Thymus (tissue), 14 donors: ENCODE measurements around the gene GIMAP8. TPM values are rescaled to one million over a fixed set of nuclear protein-coding genes. Genes with fewer than 3 reads are reported as not detected.
A peak's percentile ranks its signal among the peaks of the same experiment; 100 is the strongest.

Source experiments
- DNase-seq, 9 donors: peaks; one replicate each; pipeline ENCODE4 v3.0.0-alpha.2; 2013; ENCODE audit warnings: low spot score in 9 of 9, low read depth in 6 of 9, missing footprints in 1 of 9
- H3K27ac ChIP-seq, 2 donors: one replicate each; pipeline ENCODE4 v1.5.1; 2013; ENCODE audit warnings: control low read depth in 1 of 2, low read depth in 1 of 2, low read length in 1 of 2, mild to moderate bottlenecking in 1 of 2, moderate library complexity in 1 of 2
- H3K27me3 ChIP-seq, 2 donors: one replicate each; pipeline ENCODE4 v1.5.1; 2013; ENCODE audit warnings: low read length in 1 of 2; ENCODE audit not compliant: control insufficient read depth in 2 of 2, insufficient read depth in 1 of 2
- H3K36me3 ChIP-seq, 2 donors: one replicate each; pipeline ENCODE4 v1.5.1; 2013; ENCODE audit warnings: low read length in 1 of 2, mild to moderate bottlenecking in 1 of 2, moderate library complexity in 1 of 2; ENCODE audit not compliant: control insufficient read depth in 2 of 2, insufficient read depth in 2 of 2
- H3K4me1 ChIP-seq, 2 donors: one replicate each; pipeline ENCODE4 v1.5.1; 2013; ENCODE audit warnings: low read length in 2 of 2; ENCODE audit not compliant: control insufficient read depth in 2 of 2, insufficient read depth in 2 of 2
- H3K4me3 ChIP-seq, 2 donors: one replicate each; pipeline ENCODE4 v1.5.1; 2013; ENCODE audit warnings: low read length in 2 of 2, control low read depth in 1 of 2, mild to moderate bottlenecking in 1 of 2
- H3K9me3 ChIP-seq, 2 donors: one replicate each; pipeline ENCODE4 v1.5.1; 2013; ENCODE audit warnings: low read length in 1 of 2, mild to moderate bottlenecking in 1 of 2; ENCODE audit not compliant: control insufficient read depth in 2 of 2, insufficient read depth in 1 of 2
- WGBS: extraction: QIAGEN DNeasy Blood & Tissue Kit; methylation state at CpG from one replicate; pipeline ENCODE4 v1.1.7; 2013; 5-methylcytosine and 5-hydroxymethylcytosine counted together
- long read RNA-seq, 10 donors: transcript quantifications; one replicate each; lab custom pipeline, GENCODE V29; 2026
- polyA plus RNA-seq: library from polyadenylated mRNA; stranded (reverse); fragments of 200-250 nt; gene quantifications from one replicate; pipeline ENCODE4 v1.2.3, GENCODE V29; 2013
- total RNA-seq: library from RNA; stranded (reverse); fragments of 120-200 nt; gene quantifications from one replicate; pipeline ENCODE4 v1.2.4, GENCODE V29; 2013
- donor health status: healthy.

The GIMAP8 gene
- total RNA-seq (6.1 TPM), polyA plus RNA-seq (7.9 TPM)
- long read RNA-seq, donor 1 = 0 reads
- long read RNA-seq, donor 2 = 0 reads
- long read RNA-seq, donor 3, full-length matches to known transcripts = 3 of 3 reads
- long read RNA-seq, donor 3, partial matches to known transcripts = 0 of 3 reads
- long read RNA-seq, donor 3, other reads (novel, unspliced or antisense) = 0 of 3 reads
- long read RNA-seq, donor 4, full-length matches to known transcripts = 2 of 2 reads
- long read RNA-seq, donor 4, partial matches to known transcripts = 0 of 2 reads
- long read RNA-seq, donor 4, other reads (novel, unspliced or antisense) = 0 of 2 reads
- long read RNA-seq, donor 5 = 0 reads
- long read RNA-seq, donor 6, full-length matches to known transcripts = 2 of 2 reads
- long read RNA-seq, donor 6, partial matches to known transcripts = 0 of 2 reads
- long read RNA-seq, donor 6, other reads (novel, unspliced or antisense) = 0 of 2 reads
- long read RNA-seq, donor 7, full-length matches to known transcripts = 1 of 1 reads
- long read RNA-seq, donor 7, partial matches to known transcripts = 0 of 1 reads
- long read RNA-seq, donor 7, other reads (novel, unspliced or antisense) = 0 of 1 reads
- long read RNA-seq, donor 8 = 0 reads
- long read RNA-seq, donor 9, full-length matches to known transcripts = 1 of 1 reads
- long read RNA-seq, donor 9, partial matches to known transcripts = 0 of 1 reads
- long read RNA-seq, donor 9, other reads (novel, unspliced or antisense) = 0 of 1 reads
- long read RNA-seq, donor 10 = 0 reads

DNA sequence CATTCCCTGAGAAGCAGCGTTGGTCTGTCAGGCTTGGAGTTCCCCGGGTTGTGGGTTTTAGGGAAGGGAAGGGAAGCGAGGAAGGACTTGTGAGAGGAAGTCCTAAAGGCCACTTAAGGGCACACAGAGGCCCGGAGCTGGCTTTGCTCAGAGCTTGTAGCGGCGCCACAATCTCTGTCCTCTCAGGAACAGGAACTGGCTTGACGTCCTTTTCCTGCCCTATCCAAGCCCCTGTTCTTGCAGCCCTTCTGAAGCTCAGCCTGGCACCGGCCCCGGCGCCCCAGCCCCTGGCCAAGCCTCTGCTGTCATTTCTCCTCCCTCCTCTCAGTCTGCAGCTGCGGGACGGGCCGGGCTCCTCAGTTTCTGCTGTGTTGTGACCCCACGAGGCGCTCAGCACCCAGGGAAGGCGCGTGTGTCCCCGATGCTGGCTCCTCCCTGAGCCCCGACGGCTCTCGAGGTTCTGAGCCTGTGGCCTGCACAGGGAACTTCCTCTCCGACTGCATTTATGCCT, at the start of gene GIMAP8:
TSS of gene GIMAP8 (plus strand) at position 140 of the 511 bp plus-strand sequence. CDS start 16,069 bp downstream, outside the sequence.
- Histone ChIP-seq H3K4me1 (peaks cover 0 to 63% of the 10 kb centered on the region in 2 donors), H3K27ac (peak within 1 kb of the TSS; percentile 80 to 82), H3K9me3 (no peaks in the 10 kb centered on the region), H3K36me3 (no peaks in the 10 kb centered on the region), H3K27me3 (peaks cover 0 to 9% of the 10 kb centered on the region in 2 donors), H3K4me3 (peak within 1 kb of the TSS; percentile 44 to 51)
- 22% methylated on average over 22 of the region's 22 CpGs for WGBS
- DNase-seq = peak in 2 of 9 donors; percentile 28 to 53

DNA sequence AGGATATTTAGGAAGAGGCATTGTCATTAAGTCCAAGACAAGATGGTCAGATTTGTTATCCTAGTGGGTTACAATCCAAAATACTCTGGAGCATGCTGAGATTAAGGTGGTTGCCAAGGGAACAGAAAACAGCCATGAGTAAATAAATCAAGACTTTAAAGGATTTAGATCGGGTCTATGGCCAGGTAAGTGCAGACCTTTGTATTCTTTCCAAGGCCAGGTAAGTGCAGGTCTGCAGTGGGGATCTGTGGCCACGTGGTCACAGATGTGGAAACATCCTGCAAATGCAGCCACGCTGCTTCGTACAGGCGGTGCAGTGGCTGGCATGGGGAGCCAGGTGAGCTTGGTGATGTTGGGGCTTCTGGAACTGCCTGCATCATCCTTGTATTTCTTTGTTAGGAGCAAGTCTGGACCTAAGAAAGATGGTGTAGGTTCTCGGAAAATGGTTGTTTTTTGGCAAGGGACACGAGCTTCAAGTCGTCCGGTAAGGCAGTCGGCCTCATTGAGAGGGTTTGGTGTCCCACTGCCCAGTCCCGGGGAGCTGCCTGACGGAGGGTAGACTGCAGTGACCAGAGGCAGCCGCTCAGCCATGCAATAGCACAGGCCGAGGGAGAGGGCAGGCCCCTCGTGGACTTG, 49.5 kb upstream of the GIMAP8 start:
- 95% methylated on average over 15 of the region's 15 CpGs for WGBS

DNA sequence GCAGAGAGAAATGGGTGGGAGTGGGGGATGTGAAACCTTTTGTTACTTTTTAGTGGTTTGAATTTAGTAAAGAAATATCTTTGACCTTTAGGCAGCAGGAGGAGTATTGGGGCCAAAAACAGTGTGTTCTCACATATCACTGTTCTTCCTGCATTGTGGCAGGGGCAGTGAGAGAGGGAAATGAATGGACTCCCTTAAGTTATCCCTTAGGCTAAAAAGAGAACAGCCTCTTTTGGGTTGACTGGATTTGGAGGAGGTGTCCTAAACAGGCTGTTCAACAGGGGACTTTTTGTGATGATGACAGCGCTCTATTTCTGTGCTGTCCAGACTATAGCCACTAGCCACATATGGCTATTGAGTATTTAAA, 49.0 kb upstream of the GIMAP8 start:
- H3K27me3 ChIP-seq = no peaks in the 10 kb centered on the region
- 94% methylated on average over 1 of the region's 1 CpG for WGBS
- H3K4me1 ChIP-seq = peaks cover 10 to 26% of the 10 kb centered on the region in 2 donors
- H3K4me3 ChIP-seq = no peak overlapping the region
- H3K9me3 ChIP-seq = peaks cover 0 to 3% of the 10 kb centered on the region in 2 donors
- DNase-seq = no peak
- H3K36me3 ChIP-seq = peaks cover 17 to 34% of the 10 kb centered on the region in 2 donors
- no peak overlapping the region for H3K27ac ChIP-seq

More for the DNA sequence above, 49.5 kb upstream of the GIMAP8 start:
- Histone ChIP-seq H3K4me1 (peaks cover 5 to 21% of the 10 kb centered on the region in 2 donors), H3K27me3 (no peaks in the 10 kb centered on the region), H3K4me3 (no peak overlapping the region), H3K27ac (no peak overlapping the region), H3K9me3 (peaks cover 0 to 3% of the 10 kb centered on the region in 2 donors), H3K36me3 (peaks cover 21 to 36% of the 10 kb centered on the region in 2 donors)
- DNase-seq = no peak

DNA sequence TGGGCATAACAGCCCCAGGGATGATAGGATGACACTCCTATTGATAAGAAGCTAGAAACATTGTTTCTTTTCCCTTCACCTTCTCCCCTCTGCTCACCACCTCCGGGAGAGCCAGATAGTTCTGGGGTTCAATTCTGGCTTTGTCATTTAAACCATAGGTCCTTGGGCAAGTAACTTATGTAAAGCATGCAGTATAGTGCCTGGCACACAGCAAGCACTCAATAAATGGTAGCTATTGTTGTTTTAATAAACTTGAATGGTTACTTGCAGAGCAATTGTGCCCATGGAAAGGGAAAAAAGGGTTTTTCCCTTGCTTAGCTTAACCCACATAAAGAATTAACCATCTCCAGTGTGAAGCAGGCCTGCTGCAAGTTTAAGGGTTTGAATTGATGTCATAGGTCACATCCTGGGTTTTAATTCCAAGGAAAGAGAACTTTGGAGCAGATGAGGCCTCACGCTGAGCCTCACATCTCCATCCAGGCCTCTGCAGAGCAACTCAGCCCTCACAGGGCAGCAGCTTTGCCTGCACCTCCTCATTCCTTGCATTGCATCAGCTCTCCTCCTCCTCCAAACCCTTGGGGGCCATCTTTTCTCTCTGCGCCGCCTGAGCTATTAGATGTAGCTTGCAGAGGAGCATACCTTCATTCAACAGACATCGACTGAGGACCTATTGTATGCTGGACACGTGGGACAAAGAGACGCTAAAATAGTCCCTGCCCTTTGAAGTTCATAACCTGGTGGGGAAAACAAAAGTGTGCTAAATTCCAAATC, 48.4 kb upstream of the GIMAP8 start:
- DNase-seq = no peak
- WGBS = 97% methylated on average over 7 of the region's 7 CpGs
- H3K27me3 ChIP-seq = no peaks in the 10 kb centered on the region
- no peak overlapping the region for H3K4me3 ChIP-seq
- peaks cover 13 to 32% of the 10 kb centered on the region in 2 donors for H3K4me1 ChIP-seq
- peaks cover 14 to 28% of the 10 kb centered on the region in 2 donors for H3K36me3 ChIP-seq
- H3K27ac ChIP-seq = no peak overlapping the region
- H3K9me3 ChIP-seq = peaks cover 0 to 3% of the 10 kb centered on the region in 2 donors

DNA sequence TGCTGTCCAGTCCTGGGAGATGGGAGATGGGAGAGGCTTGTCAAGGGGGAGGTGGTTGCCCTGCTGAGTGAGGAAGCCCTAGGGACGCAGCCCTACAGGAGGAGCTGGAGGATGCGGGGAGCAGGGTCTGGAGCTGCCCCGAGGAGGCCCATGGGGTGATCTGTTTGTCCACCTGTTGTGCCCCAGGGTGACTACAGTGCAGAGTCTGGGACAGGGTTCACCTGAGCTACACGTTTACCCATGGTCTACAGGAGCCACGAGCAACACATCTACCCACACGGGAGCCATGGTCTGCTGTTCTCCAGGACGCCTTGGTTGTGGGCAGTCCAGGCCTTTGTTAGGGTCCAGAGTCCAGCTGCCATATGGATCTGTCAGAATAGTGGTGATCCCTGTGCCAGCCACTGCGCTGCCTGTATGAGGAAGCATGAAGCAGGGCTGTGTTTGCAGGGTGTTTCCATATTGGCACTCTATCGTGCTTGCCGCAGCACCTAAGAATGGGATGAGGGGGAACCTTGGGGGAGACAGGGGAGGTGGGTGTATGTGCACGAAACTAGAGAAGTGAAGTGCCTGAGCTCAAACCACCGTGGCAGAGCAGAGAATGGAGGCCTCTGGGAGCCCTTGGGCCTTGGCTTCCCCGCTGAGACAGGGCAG, 47.6 kb upstream of the GIMAP8 start:
- peaks cover 14 to 23% of the 10 kb centered on the region in 2 donors for H3K36me3 ChIP-seq
- no peaks in the 10 kb centered on the region for H3K27me3 ChIP-seq
- peaks cover 0 to 3% of the 10 kb centered on the region in 2 donors for H3K9me3 ChIP-seq
- no peak overlapping the region for H3K27ac ChIP-seq
- WGBS = 96% methylated on average over 13 of the region's 13 CpGs
- H3K4me3 ChIP-seq = no peak overlapping the region
- no peak for DNase-seq
- peaks cover 15 to 39% of the 10 kb centered on the region in 2 donors for H3K4me1 ChIP-seq

DNA sequence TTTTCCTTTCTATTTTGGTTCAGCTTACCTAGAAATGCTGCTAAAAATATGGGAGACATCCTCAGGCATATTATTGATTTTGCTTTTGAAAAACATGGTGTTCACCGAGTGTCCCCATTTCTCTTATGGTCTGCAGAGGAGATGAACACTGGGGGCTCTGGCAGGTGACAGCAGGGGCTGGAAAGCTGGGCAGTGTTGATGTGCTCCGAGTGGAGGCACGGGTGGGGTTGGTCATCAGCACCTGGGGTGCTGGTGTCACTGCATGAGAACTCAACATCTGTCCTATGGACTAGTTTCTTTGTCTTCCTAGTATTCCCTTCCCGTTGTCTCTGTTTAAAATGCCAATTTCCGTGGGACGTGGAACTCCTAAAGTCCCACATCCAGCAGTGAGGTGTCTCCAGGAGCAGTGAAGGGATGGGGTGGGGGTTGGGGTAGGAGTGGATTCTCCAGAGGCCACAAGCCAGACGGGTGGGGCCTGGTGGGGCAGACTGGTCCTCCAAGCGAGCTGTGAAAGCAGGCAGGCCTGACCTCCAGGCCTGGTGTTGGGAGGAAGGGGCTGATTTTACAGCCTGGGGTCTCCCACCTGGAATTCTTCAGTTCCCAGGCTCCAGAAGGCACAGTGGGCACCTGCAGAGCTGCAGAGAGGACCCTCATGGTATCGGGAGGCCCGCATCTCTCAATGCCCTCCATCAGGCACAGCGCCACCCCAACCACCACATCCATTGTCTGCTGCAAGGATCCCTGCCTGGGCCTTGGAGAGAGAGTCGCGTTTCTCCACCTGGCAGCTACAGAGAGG, 46.9 kb upstream of the GIMAP8 start:
- Histone ChIP-seq H3K4me3 (no peak overlapping the region), H3K27ac (peak overlapping the region in 1 of 2 donors; percentile 93), H3K36me3 (peaks cover 12 to 23% of the 10 kb centered on the region in 2 donors), H3K4me1 (peaks cover 15 to 45% of the 10 kb centered on the region in 2 donors), H3K9me3 (peaks cover 0 to 3% of the 10 kb centered on the region in 2 donors), H3K27me3 (no peaks in the 10 kb centered on the region)
- no peak for DNase-seq
- 87% methylated on average over 13 of the region's 13 CpGs for WGBS

DNA sequence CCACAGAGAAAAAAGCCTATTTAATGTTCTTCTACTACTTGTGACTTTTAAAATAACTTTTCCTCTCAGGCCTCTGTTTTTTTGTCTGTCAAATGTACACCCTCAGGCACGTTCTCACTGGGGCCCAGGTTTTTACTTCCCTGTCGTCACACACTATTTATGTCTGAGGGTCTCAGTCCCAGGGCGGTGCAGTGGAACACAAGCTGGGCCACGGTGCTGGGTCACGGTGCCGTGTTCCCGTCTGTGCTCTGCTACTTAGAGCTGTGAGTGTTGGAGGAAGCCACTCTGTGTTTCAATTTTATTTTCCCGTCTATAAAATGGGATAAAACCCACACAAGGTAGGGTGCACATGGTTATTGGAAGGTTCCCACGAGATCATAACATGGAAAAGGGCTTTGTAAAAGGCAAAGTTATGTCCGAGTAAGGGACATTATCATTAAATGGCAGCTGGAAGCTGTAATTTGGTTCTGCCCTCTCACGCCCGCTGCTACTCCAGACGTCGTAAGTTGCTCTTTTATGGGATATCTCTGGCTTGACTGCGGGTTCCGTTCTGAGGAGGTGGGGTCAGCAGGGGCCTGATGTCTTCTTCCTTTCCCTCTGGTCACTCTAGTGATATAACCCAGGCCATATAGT, 46.1 kb upstream of the GIMAP8 start:
- DNase-seq = peak in 1 of 9 donors; percentile 47
- H3K27ac ChIP-seq = peak overlapping the region; percentile 92 to 93
- H3K27me3 ChIP-seq = no peaks in the 10 kb centered on the region
- H3K4me3 ChIP-seq = peak overlapping the region; percentile 70 to 74
- WGBS = 35% methylated on average over 16 of the region's 16 CpGs
- peaks cover 8 to 18% of the 10 kb centered on the region in 2 donors for H3K36me3 ChIP-seq
- H3K4me1 ChIP-seq = peaks cover 15 to 53% of the 10 kb centered on the region in 2 donors
- H3K9me3 ChIP-seq = peaks cover 0 to 3% of the 10 kb centered on the region in 2 donors
